ENCODE results near the gene FMN1.

Gene FMN1

GRCh38 chr15:32737304-32737703, 457.2 kb downstream of the FMN1 start:
- DNase-seq, result no peak

DNA sequence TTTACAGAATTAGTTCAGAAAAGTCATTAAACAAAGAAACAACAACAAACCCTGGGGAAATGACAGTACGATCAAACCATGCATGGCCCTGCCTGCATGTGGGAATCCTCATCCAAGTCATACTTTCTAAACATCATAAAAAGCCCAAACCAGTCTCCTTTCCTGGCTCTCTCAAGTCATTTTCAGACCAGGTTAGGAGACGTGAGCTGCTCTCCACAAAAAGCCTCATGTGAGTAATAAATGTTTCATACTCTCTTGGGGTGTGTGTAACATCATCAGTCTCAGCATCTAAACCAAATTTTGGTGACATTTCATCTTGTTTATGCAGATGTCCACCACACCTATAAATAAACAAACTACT, 457.8 kb downstream of the FMN1 start:
- DNase-seq, result no peak

DNA sequence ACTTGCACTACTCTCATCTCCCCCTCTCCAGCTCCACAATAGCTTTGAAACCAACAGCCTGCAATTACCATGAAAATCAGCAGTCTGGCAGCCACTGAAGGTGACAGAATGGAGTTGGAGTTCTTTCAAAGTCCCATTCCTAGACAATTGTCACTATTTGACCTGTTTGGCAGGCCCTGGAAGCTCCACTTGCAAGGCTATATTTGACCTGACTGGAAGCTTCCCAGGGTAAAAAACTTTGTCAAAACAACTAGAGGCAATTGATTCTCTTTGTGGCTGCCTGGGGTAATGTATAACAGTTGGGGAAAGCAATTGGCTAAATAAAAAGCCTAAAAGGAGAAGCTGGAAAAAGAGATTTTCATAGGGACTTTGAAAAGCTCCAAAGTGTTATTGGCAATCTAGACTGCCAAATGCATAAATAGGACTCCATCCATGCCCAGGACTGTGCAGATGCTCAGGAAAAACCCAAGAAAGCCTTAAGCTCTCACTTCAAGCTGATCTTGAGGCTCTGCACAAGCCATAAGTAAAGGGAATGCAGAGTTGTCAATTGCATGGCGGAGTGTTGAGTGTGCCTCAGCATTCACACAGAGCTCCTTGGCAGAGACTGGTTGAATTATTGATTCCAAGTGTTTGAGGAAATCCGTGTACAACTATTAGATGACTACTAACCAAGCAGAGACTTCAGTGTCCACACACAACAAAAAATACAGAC, 458.4 kb downstream of the FMN1 start:
- no peak for DNase-seq

DNA sequence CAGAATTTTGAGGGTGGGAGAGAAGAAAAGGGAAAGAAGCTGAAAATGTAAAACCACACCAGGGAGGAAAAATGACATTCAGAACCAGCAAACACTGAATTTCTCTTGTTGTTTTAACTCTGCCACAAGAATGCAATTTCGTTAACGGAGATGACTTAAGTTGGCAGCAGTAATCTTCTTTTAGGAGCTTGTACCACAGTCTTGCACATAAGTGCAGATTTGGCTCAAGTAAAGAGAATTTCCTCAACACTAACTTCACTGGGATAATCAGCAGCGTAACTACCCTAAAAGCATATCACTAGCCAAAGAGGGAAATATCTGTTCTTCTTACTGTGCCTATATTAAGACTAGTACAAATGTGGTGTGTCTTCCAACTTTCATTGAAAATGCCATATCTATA, 461.2 kb downstream of the FMN1 start:
- DNase-seq, result no peak

GRCh38 chr15:32732574-32733157, 461.8 kb downstream of the FMN1 start:
- no peak for DNase-seq

- DNase-seq, result no peak
These were observed 463.5 kb downstream of the FMN1 start for GRCh38 chr15:32730677-32731654.

GRCh38 chr15:32729700-32730395, 464.7 kb downstream of the FMN1 start:
- DNase-seq, result no peak

- no peak for DNase-seq
These were observed 471.2 kb downstream of the FMN1 start for GRCh38 chr15:32723171-32723948.

- no peak for DNase-seq
These were observed 472.4 kb downstream of the FMN1 start for GRCh38 chr15:32722136-32722535.

DNA sequence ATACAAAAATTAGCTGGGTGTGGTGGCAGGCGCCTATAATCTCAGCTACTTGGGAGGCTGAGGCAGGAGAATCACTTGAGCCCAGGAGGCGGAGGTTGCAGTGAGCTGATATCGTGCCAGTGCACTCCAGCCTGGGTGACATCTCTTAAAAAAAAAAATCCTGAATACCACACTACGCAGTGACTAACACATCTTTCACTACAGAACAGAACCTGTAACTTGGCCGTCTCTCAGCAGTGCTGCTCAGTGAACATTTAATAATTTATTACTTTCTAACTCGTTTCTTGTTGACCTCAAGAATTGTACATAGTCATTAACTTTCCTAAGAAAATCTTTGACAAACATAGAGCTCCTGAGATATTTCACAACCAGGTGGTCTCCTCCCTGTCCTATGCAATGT, 472.9 kb downstream of the FMN1 start:
- DNase-seq, result no peak

DNA sequence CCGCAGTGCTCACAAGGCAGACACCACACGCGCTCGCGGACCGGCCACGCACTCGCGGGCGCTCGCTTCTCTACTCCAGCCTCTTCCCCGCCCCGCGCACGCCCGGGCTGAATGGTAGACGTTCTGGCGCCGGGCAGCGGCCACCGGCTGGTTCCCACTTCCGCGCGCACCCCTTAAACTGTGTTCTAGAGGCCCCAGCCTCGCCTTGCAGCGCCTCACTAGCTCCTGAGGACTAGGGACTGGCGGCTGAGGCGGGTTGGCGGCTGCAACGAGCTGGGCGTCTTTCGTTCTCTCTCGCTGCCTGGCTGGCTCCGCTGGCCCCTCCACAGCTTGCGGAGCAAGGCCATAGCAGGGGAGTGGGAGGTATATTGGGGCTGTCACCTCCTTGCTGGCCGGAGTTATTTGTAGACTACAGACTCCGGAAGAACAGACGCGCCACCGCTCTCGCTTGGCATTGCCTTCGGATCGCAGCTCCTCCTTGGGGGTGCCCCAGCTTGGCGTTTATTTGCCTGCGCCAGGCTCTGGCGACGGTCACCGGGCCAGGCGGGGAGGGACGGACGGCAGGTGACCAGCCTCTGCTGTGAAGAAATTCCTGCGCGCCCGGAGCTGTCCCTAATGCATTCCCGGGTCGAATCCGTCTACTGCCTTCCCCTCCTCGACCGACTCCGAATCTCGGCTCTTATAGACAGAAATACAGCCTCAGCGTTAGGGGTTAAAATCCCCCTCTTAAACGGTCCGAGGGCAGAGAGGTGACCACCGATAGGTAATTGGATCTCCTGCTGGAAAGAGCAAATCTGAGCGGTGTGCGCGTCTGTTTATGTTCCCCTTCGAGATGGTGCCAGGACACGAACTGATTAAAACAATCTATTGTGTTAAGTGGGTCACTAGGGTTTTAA, 475.4 kb downstream of the FMN1 start:
- no peak for DNase-seq

GRCh38 chr15:32718227-32718820, 476.2 kb downstream of the FMN1 start:
- DNase-seq, result no peak

- DNase-seq, result no peak
These were observed 476.9 kb downstream of the FMN1 start, which contains the start of gene GREM1 for GRCh38 chr15:32717426-32718226. TSS of gene GREM1 (plus strand) at chr15:32718004. CDS start at chr15:32730691, 12,687 bp downstream.

GRCh38 chr15:32716915-32717425, 477.5 kb downstream of the FMN1 start:
- no peak for DNase-seq

- no peak for DNase-seq
These were observed 478.1 kb downstream of the FMN1 start for GRCh38 chr15:32716216-32716914.

Measured in activated T-cell treated with anti-CD3 and anti-CD28 coated beads for 4 hours (primary cell).